HepG2 (cell line): ENCODE measurements around the gene FOXA1. TPM values are rescaled to one million over a fixed set of nuclear protein-coding genes. Genes with fewer than 3 reads are reported as not detected.

ENCODE experiments used
- AGO2 ChIP-seq: fragments of 200-400 bp; formaldehyde crosslinking; optimal IDR thresholded peaks from 2 replicates; pipeline ENCODE3; 2017; ENCODE audit warnings: mild to moderate bottlenecking, low read depth, low read length, moderate library complexity
- HNF1A ChIP-seq, 2 experiments: sonication (generic) in 1 of 2; formaldehyde crosslinking in 1 of 2; IDR thresholded peaks; 2 replicates each; pipeline versions ENCODE4 v1.4.0 to v1.6.1; 2016 to 2020; ENCODE audit warnings: borderline replicate concordance in 1 of 2, low read depth in 1 of 2, mild to moderate bottlenecking in 1 of 2, missing genetic modification reagents in 1 of 2
- RBM22 ChIP-seq: fragments of 200-400 bp; formaldehyde crosslinking; optimal IDR thresholded peaks from 2 replicates; pipeline ENCODE3; 2017; ENCODE audit warnings: mild to moderate bottlenecking, low read length, moderate library complexity
- RBM39 ChIP-seq: fragments of 200-400 bp; formaldehyde crosslinking; IDR thresholded peaks from one replicate; pipeline ENCODE4 v1.6.1; 2018; ENCODE audit warnings: antibody characterized with exemption, mild to moderate bottlenecking, low read depth, low read length; ENCODE audit not compliant: poor library complexity, severe bottlenecking
- ZNF263 ChIP-seq: sonication (generic); formaldehyde crosslinking; IDR thresholded peaks from 2 replicates; pipeline ENCODE4 v1.4.0; 2020; ENCODE audit warnings: missing genetic modification reagents
- ZNF33B ChIP-seq: sonication (generic); formaldehyde crosslinking; IDR thresholded peaks from 2 replicates; pipeline ENCODE4 v1.5.1; 2020; ENCODE audit warnings: mild to moderate bottlenecking, missing genetic modification reagents
- ZNF780A ChIP-seq: sonication (generic); formaldehyde crosslinking; IDR thresholded peaks from 2 replicates; pipeline ENCODE4 v1.8.0; 2022; ENCODE audit warnings: mild to moderate bottlenecking, missing genetic modification reagents, moderate library complexity
- ZSCAN22 ChIP-seq: sonication (generic); formaldehyde crosslinking; IDR thresholded peaks from 2 replicates; pipeline ENCODE4 v1.4.0; 2020; ENCODE audit warnings: mild to moderate bottlenecking, missing genetic modification reagents
- polyA plus RNA-seq, 8 experiments: library from polyadenylated mRNA; depleted of rRNA in 3 of 8; stranded (reverse) in 7 of 8; unstranded in 1 of 8; fragments of >200 nt; fragmentation: Illumina TruSeq in 4 of 8; extraction: Trizol in 4 of 8; gene quantifications; 2 replicates each; pipeline versions ENCODE4 v1.2.1 to v1.2.3, GENCODE V29; 2011 to 2016; ENCODE audit warnings: low read depth in 4 of 8, missing spikeins in 1 of 8, mixed read lengths in 1 of 8; ENCODE audit not compliant: insufficient read depth in 1 of 8
- total RNA-seq, 5 experiments: library from RNA; depleted of rRNA; stranded (reverse); fragments of >200 nt; fragmentation: Illumina TruSeq; extraction: Trizol; gene quantifications; 2 replicates each; pipeline ENCODE4 v1.2.3, GENCODE V29; 2016; ENCODE audit warnings: low read depth in 1 of 5
- TF ChIP-seq, protein P1 (sequence below): sonication (generic); formaldehyde crosslinking; conservative IDR thresholded peaks from 2 replicates; pipeline ENCODE4 v1.4.0; 2020; ENCODE audit warnings: mild to moderate bottlenecking, missing genetic modification reagents, moderate library complexity

The FOXA1 gene
- total and polyA plus RNA-seq, 2 of the 13 experiments (the other 11 are each of a cell fraction or from before 2014, with no cell fraction given) = 43.4 to 58.6 TPM

DNA sequence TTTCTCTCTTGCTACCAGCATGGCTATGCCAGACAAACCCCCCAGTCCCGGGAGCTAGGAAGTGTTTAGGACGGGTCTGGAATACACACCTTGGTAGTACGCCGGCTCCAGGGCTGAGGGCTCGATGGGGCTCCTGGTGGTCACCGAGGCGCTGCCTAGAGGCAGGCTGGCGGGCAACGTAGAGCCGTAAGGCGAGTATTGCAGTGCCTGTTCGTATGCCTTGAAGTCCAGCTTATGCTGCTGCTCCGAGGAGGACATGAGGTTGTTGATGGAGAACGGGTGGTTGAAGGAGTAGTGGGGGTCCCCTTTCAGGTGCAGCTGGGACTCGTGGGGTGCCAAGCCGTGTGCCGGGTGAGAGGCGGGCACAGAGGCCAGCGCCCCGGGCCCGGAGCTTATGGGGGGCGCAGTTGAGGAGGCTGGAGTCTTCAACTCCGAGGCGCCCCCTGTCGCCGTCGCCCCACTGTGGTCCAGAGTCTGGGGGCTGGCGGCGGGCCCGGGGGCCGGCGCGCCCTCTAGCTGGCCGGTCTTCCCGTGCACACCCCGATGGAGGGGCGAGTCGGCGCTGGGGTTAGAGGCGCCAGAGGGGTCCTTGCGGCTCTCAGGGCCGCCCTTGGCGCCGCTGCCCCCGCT is 3.6 kb downstream of the FOXA1 start (continued):
- TF ChIP-seq HNF1A (IDR thresholded peaks at IDR 0.05; ENCODE audit: low read depth) = no peak
- peak; percentile 35; the same call in 1 of the 2 replicates for TF ChIP-seq HNF1A (CRISPR knock-in tag; IDR thresholded peaks at IDR 0.05; ENCODE audit: borderline replicate concordance)
- TF ChIP-seq, protein P1, sequence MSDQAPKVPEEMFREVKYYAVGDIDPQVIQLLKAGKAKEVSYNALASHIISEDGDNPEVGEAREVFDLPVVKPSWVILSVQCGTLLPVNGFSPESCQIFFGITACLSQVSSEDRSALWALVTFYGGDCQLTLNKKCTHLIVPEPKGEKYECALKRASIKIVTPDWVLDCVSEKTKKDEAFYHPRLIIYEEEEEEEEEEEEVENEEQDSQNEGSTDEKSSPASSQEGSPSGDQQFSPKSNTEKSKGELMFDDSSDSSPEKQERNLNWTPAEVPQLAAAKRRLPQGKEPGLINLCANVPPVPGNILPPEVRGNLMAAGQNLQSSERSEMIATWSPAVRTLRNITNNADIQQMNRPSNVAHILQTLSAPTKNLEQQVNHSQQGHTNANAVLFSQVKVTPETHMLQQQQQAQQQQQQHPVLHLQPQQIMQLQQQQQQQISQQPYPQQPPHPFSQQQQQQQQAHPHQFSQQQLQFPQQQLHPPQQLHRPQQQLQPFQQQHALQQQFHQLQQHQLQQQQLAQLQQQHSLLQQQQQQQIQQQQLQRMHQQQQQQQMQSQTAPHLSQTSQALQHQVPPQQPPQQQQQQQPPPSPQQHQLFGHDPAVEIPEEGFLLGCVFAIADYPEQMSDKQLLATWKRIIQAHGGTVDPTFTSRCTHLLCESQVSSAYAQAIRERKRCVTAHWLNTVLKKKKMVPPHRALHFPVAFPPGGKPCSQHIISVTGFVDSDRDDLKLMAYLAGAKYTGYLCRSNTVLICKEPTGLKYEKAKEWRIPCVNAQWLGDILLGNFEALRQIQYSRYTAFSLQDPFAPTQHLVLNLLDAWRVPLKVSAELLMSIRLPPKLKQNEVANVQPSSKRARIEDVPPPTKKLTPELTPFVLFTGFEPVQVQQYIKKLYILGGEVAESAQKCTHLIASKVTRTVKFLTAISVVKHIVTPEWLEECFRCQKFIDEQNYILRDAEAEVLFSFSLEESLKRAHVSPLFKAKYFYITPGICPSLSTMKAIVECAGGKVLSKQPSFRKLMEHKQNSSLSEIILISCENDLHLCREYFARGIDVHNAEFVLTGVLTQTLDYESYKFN = no peak
- TF ChIP-seq RBM39 = peak; percentile 42
- TF ChIP-seq AGO2 = peak; percentile 91
- no peak for TF ChIP-seq ZNF263 (CRISPR knock-in tag)
- TF ChIP-seq ZSCAN22 (CRISPR knock-in tag) = no peak
- TF ChIP-seq ZNF780A = no peak
- peak; percentile 41 for TF ChIP-seq RBM22
- 0 out of 2 replicates have a peak, but pooled peaks have one; percentile 56 for TF ChIP-seq ZNF33B
